GM18517 (cell line): ENCODE results near the gene BTG1.
"Not testable (repeated sequence)": the region's sequence is repeated elsewhere in the genome, so short reads cannot be mapped to it uniquely, and the experiment has no call there.

ENCODE experiments used
- ATAC-seq: cut with Tn5 transposase; IDR thresholded peaks from one replicate; pipeline ENCODE4 v1.9.1; 2021; ENCODE audit warnings: mild to moderate bottlenecking, moderate library complexity; ENCODE audit not compliant: unreplicated experiment

The BTG1 gene

DNA sequence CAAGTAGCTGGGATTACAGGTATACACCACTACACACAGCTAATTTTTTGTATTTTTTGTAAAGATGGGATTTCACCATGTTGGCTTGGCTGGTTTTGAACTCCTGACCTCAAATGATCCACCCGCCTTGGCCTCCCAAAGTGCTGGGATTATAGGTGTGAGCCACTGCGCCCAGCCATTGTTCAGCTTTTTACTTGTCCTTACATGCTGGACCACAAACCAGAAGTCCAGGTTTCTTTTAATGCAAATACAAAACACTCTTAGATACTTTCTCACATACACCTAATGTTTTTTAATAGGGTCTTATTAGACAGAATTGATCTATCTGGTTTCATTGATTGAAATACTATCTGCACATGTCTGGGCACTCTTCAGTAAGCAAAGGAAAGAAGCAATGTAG lies 40.5 kb downstream of the BTG1 start:
- no peak for ATAC-seq

DNA sequence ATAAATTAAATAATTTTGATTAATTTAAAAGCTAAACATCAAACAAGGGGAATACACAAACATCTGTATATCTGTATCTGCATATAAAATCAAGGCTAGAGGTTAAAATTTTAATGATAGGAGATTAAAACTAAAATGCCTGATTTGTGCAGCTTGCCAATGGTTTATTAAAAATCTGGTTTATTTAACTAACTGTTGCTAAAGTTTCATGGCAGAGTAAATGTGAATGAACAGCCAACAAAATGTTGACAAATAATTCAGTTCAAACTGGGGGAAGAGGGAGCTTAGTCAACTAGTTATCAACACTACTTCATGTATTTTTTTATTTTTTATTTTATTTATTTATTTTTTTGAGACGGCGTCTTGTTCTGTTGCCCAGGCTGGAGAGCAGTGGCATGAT lies 43.0 kb downstream of the BTG1 start:
- ATAC-seq, result no peak

DNA sequence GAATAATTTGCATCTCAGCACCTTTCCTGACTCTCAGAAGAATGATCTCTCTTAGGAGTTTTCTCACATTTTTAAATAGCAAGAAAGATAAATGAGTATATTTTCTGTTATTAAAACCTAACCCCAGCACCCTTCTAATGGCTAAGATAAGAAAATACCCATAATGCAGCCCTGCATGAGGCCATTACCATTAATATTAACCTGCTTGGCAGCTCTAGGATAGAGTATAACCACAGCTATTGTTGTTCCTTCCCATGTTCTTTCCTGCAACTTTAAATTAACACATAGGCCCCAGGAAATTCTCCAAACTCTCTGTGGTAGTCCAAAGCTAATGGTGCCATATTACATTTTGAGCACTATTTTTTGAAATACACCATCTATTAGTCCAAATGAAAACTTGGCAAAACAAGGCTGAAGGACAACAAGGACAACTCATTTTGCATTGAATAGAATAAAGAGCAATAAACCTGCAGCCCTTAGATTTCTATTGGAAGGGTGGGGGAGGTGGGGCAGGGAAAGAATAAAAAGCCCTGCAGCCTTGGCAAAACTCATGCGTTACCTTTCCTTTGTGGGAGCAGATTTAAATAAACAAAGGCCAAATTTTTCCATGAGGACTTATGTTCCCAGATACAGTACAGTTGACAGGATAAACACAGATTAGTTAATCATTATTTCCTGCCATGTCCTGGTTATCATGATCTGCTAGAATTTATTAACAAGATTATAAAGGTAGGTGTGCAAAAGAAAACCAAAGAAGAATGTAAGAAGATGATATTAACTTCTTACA lies 46.9 kb downstream of the BTG1 start:
- ATAC-seq, result no peak

DNA sequence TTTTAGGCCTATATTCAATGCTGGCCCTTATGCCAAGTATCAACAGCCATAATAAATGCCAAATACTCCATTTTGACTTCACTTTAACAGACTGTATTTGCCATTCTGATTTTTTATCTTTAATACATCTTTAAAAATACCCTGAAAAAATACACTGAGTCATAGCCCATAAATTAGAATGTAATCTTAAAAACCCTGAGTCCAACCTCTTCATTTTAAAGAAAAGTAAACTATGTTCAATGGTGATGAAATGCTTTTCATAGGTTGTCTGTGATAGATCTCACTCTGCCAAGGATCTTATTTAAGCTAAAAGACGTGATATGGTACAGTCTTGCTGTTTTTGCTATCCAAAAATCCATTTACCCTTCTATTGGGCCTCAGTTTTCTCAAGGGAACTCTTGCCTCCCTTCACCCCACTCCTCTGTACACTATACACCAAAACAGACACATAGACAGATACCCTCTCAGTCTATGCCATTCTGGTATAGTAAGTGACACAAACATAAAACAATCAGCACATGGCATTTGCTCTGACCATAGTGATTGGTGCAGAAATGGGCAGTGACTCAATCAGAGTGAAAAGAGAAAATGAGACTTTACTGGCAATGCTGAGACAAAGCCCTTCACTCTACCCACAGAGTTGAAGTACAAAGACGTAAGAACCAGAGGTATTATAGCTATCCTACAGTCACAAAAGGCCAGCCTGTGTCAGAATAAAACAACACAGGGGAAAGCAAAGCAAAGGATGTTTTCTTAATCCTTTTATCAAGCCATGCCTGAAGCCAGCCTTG lies 49.1 kb downstream of the BTG1 start:
- no peak for ATAC-seq

DNA sequence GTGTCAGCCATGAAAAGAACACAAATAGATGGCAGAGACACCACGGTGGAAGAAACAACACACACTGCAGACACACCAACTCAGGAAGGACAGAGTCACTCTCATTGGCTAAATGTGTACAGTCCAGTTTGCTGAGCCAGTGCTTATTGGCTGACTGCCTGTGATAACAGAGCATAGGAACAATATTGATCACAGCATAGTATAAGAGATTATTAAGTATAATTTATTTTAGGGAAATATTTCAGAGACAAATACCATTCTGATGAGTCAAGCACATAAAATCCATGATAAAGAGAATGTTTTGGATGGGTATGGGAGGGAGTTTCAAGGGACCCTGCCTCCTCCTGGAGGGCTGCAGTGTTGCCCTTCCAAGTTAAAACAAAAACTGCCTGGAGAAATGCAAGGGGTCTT lies 50.9 kb downstream of the BTG1 start:
- ATAC-seq, result no peak

DNA sequence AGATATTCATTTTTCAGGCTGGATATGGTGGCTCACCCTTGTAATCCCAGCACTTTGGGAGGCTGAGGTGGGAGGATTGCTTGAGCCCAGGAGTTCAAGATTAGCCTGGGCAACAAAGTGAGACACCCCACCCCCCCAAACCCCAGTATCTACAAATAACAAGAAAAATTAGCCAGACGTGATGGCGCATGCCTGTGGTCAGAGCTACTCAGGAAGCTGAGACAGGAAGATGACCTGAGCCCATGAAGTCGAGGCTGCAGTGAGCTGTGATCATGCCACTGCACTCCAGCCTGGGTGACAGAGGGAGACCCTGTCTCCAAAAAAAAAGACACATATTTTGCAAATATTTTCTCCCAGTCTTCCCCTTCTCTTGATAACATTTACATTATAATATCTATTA lies 51.3 kb downstream of the BTG1 start:
- not testable (repeated sequence) for ATAC-seq
